ENCODE data around the gene FOXRED1.
"Not testable (repeated sequence)": the region's sequence is repeated elsewhere in the genome, so short reads cannot be mapped to it uniquely, and the experiment has no call there.

Gene FOXRED1

DNA sequence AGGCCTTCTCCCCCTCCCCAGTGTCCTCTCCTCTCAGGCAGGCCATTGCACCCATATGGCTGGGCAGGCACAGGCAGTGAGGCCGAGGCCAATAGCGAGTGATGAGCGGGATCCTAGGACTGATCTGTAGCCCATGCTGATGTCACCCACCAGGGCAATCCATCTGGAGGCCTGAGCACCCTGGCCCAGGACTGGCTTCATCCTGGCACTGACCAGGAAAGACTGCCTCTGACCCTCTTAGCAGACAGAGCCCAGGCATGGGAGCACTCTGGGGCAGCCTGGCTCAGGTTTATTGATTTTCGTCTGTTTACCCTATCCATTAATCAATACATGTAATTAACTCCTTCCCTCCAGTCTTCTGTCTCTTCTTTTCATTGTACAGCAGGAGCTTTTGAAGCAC is 8.8 kb downstream of the FOXRED1 start:
- no peak for DNase-seq

DNA sequence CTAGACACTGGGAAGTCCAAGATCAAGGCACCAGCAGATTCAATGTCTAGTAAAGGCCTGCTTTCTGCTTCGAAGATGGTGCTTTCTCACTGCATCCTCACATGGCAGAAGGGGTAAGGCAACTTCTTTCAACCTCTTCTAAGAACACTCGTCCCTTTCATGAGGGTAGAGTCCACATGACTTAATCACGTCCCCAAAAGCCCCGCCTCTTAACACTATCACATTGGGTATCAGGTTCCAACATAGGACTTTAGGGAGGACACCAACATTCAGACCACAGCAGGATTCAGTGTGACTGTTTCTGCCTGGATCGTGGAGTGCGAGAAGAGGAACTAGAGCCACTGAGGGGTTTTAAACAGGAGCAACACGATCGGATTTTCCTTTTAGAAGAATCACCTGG is 10.2 kb downstream of the FOXRED1 start:
- no peak for DNase-seq

DNA sequence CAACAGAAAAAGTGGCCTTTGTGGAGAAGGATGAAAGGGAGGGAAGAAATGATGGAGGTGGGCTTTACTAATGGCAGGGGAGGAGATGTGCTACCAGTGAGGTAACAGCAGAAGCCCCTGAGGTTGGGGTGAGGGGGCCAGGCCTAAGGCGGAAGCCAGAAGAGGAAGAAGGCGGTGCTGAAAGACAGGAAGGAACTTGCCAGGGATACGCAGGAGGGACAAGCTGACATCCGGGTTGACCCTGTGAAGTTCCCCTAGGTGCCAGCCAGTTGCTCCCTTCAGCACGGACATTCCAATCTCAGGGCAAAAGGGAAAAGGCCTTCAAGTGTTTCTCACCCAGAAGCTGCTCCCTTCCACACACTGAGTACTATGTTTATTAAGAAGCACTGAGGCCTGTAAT is 11.6 kb downstream of the FOXRED1 start:
- no peak for DNase-seq

- no peak for DNase-seq
Measured at GRCh38 chr11:126281245-126281644, 12.3 kb downstream of the FOXRED1 start.

- DNase-seq: no peak
Measured at GRCh38 chr11:126281666-126282175, 12.8 kb downstream of the FOXRED1 start.

DNA sequence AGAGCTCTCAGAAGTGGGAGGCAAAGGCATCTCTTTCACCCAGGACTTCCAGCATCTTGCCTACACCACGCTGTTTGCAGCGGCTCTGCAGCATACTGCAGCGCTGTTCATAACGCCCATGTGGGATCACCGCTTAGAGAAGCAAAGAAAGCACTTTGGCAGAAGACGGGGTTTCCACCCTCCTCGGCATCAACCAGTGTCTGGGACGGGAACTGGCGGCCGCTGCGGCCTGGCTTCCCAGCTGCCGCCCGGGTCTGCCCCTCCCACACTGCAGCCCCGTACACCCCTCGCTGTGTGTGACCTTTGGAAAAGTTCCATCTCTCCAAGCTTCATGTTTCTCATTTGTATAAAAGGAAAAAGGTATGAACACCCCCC is 13.4 kb downstream of the FOXRED1 start:
- peak; percentile 34 for DNase-seq

- DNase-seq: peak; percentile 60
Measured at GRCh38 chr11:126282736-126283591, 14.0 kb downstream of the FOXRED1 start, which contains the start of gene TIRAP. TIRAP (plus strand) TSS chr11:126283093; CDS start chr11:126290895, 7,802 bp downstream.

DNA sequence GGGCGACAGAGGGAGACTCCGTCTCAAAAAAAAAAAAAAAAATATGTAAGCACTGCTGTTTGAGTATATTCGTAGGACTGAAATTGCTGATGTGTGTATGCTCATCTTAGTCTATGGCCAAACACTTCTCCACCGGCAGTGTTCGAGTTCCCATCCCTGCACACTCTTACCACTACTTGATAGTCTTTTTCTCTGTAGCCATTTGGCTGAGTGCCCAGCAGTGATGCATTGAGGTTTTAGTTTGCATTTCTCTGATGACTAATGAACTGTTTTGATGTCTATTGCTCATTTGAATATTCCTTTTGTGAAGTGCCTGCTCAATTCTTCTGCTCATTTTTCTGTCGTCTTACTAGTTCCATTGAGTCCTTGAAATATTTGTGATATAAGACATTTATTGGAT is 15.9 kb downstream of the FOXRED1 start:
- DNase-seq: peak; percentile 91

DNA sequence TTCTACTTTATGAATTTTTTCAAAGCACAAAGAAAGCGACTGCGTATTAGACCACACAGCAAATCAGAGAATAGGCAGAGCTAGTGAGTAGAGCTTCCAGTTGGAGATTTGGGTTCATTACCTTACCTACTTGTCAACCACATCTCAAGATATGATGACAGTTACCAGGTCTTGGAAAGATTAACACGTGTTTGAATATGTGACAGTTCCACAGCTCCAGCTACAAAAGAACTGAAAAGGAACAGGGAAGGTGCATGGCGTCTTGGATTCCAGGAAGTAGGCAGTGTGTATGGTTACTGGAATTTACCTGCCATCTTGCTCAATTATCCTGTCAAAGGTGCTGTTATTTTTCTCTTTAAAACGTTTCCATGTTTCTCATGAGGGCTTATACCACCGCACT is 19.3 kb downstream of the FOXRED1 start:
- DNase-seq: no peak

- no peak for DNase-seq
Measured at GRCh38 chr11:126290887-126291286, 21.9 kb downstream of the FOXRED1 start.

- DNase-seq: no peak
Measured at GRCh38 chr11:126293726-126294125, 24.8 kb downstream of the FOXRED1 start.

DNA sequence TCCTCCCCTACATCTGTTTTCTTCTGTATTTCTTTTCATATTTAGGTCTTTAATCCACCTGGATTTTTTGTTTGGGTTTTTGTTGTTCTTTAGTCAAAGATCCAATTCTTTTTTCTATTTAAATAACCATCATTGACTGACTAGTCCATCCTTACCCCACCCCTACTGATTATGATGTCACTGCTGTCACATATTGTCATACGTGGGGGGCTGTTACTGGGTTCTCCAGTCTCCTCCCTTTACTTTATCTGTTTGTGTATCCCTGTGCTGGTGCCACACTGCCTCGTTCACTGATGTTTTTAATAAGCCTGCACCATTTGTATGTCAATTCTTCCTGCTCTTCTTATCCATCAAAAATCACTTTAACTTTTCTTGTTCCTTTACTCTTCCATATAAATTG is 28.1 kb downstream of the FOXRED1 start:
- no peak for DNase-seq

- DNase-seq: peak; percentile 93
Measured at GRCh38 chr11:126303623-126304456, 34.9 kb downstream of the FOXRED1 start, which contains the start of gene DCPS. DCPS (plus strand) TSS chr11:126304060; CDS start chr11:126304081, 21 bp downstream.

DNA sequence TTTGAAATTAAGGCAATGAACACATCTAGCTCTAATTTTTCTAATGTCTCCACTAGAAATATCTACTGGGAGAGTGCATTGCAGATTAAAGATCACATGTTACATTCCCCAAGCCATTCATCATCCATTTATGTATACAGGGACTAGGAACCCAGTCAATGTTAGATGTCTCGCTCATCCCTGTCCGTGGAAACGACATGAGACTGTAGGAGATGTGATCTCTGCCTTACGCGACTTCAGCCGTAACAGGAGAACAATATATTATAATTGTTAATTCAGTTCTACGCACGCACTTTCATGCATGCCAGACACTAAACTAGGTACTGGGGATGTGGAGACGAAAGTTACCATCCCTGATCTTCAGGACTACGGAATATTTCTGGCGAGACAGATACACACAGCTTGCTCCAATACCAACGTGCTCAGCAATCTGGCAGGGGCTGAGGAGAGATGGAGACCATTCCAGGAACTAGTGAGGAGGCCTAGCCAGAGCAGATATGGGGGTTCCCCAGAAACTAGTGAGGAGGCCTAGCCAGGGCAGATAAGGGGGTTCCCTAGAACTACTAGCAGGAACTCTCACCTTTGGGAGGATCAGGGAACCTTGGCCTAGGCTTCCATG is 35.6 kb downstream of the FOXRED1 start:
- no peak for DNase-seq

DNA sequence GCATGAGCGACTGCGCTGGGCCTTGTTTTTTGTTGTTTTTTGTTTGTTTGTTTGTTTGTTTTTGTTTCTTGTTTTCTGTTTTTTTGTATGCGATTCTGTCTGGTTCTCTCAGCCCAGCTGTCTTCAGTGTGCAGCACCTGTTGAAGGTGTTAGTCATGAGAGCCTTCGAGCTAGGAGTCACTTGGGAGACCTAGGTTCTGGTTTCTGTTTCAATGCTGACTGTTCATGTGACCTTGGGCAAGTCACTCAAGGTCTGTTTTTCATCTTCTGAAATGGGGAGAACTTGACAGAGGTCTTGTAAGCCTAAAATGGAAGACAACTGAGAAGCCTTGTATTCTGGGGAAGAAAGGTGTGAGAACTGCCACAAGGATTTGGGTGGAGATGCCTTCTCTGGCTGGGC is 36.7 kb downstream of the FOXRED1 start:
- DNase-seq: no peak

- no peak for DNase-seq
Measured at GRCh38 chr11:126307706-126308105, 38.8 kb downstream of the FOXRED1 start.

- DNase-seq: no peak
Measured at GRCh38 chr11:126308271-126308671, 39.3 kb downstream of the FOXRED1 start.

DNA sequence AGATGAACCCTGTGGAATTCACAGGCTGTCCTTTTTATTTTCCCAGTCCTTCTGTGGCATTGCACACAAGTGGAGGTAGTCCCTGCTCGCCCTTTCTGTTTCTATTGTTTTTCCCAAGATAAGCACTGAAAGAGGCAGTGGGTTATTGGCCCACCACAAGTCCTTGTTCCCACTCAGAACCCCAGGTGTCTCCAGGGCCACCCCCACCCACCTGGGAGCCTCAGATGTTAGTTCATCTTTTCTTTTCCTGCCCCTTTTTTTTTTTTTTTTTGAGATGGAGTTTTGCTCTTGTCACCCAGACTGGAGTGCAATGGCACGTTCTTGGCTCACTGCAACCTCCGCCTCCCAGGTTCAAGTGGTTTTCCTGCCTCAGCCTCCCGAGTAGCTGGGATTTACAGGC is 39.8 kb downstream of the FOXRED1 start:
- DNase-seq: not testable (repeated sequence)

DNA sequence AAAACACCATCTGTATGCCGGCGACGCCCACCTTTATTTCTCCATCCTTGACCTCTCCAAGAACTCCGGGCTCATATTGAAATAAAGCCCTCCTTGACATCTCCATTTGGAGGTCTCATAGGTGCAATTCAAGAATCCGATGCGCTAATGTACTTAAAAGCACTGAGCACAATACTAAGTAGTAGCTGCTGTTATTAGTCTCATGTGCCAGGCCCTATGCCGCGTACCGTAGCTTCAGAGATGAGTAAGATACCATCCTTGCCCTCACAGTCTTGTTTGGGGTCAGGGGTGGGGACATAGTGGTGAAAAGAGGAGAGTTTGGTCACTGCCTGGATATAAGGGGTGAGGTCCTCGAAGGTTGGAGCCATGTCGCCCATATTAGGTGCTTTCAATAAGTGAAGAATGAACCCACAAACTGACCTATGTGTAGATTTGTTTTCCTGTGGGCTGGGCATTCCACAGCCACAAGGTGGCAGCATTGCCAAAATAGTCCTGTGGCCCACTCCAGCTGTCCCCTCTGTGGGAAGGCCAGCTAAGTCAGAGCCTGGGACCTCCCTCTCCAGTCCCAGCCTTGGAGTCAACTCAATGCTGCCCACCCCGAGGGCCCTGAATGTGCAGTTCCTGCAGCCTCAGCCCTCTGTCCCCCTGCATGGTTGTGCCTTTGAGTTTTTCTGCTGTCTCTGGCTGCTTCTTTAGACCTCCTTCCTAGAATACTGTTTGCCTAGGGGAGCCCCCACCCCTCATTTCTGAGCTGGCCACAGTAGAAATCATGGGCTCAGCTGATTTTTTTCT is 41.4 kb downstream of the FOXRED1 start:
- peak; percentile 70 for DNase-seq

DNA sequence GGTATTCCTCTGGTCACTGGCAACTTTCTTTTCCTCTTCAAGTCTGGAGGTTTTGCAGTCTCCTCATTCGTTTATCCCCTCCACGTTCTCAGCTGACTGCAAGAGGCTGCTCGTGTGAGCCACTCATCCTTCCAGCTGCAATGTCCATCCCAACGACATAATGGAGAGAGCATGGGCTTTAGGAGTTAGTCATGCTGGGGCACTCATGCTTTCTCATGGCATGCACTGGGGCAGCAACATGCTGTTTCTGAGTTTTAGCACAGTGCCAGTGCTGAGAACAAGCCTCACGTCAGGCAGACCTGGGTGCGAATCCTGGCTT is 42.0 kb downstream of the FOXRED1 start:
- no peak for DNase-seq

GRCh38 chr11:126311401-126312291 is 42.7 kb downstream of the FOXRED1 start:
- no peak for DNase-seq

Data from NCI-H1105 (cell line).